Gastroesophageal sphincter (tissue), 4 donors: ENCODE data around the gene PGGT1B. TPM values are rescaled to one million over a fixed set of nuclear protein-coding genes. Genes with fewer than 3 reads are reported as not detected.

ENCODE experiments used
- ATAC-seq: fragments of 150-250 bp; one replicate; pipeline ENCODE4 v1.9.1; 2016; ENCODE audit warnings: mild to moderate bottlenecking, moderate library complexity
- H3K27ac ChIP-seq, 4 donors: fragments of 200-600 bp; sonication (generic) in 3 of 4; 1 replicate in 3 of 4; 2 replicates in 1 of 4; pipeline ENCODE4 v1.5.1; 2016 to 2019
- H3K27me3 ChIP-seq: fragments of 200-600 bp; sonication (generic); one replicate; pipeline ENCODE4 v1.5.1; 2019
- H3K36me3 ChIP-seq, 2 donors: fragments of 200-600 bp; sonication (generic); one replicate each; pipeline ENCODE4 v1.5.1; 2019; ENCODE audit warnings: control low read depth in 1 of 2
- H3K4me1 ChIP-seq, 3 donors: fragments of 200-600 bp; sonication (generic); 1 replicate in 2 of 3; 2 replicates in 1 of 3; pipeline ENCODE4 v1.5.1; 2016 to 2019; ENCODE audit warnings: control low read depth in 2 of 3
- H3K4me3 ChIP-seq, 2 donors: fragments of 200-600 bp; sonication (generic); one replicate each; pipeline ENCODE4 v1.5.1; 2019; ENCODE audit warnings: mild to moderate bottlenecking in 1 of 2, moderate library complexity in 1 of 2
- H3K9me3 ChIP-seq, 3 donors: fragments of 200-600 bp; sonication (generic); one replicate each; pipeline ENCODE4 v1.5.1; 2017 to 2019; ENCODE audit warnings: control low read depth in 2 of 3
- CTCF ChIP-seq, 4 experiments: fragments of 200-600 bp in 2 of 4; fragments of 450-650 bp in 2 of 4; sonication (generic) in 1 of 4; IDR thresholded peaks; one replicate each; pipeline ENCODE4 v1.5.1; 2017 to 2019; ENCODE audit warnings: antibody characterized with exemption in 4 of 4, mild to moderate bottlenecking in 2 of 4, moderate library complexity in 2 of 4
- EP300 ChIP-seq: sonication (generic); formaldehyde crosslinking; IDR thresholded peaks from one replicate; pipeline ENCODE4 v1.6.1; 2017; ENCODE audit warnings: antibody characterized with exemption, mild to moderate bottlenecking
- POLR2A ChIP-seq, 2 donors: fragments of 450-650 bp; IDR thresholded peaks; one replicate each; pipeline ENCODE4 v1.6.1; 2017; ENCODE audit warnings: antibody characterized with exemption in 2 of 2, mild to moderate bottlenecking in 2 of 2, moderate library complexity in 1 of 2
- POLR2AphosphoS5 ChIP-seq: sonication (generic); formaldehyde crosslinking; IDR thresholded peaks from one replicate; pipeline ENCODE4 v1.6.1; 2017; ENCODE audit warnings: antibody characterized with exemption
- WGBS, 2 donors: methylation state at CpG; one replicate each; pipeline ENCODE4 v1.1.5; 2018; ENCODE audit warnings: low coverage in 1 of 2; 5-methylcytosine and 5-hydroxymethylcytosine counted together
- total RNA-seq, 4 donors: library from RNA; depleted of rRNA; stranded (reverse); fragments of >200 nt; gene quantifications; one replicate each; pipeline ENCODE4 v1.1.0, GENCODE V29; 2016

The PGGT1B gene
- total RNA-seq, 4 donors from 2014 or later: 9.9 to 14.9 (median 11.6) TPM

GRCh38 chr5:115196161-115196560 lies 66.5 kb downstream of the PGGT1B start:
- H3K4me1 ChIP-seq: no peaks in the 10 kb centered on the region
- 83 to 93% methylated on average over 3 of the region's 3 CpGs for WGBS, 2 donors
- H3K36me3 ChIP-seq: no peaks in the 10 kb centered on the region
- TF ChIP-seq CTCF (IDR thresholded peaks at IDR 0.05) (no peak), POLR2AphosphoS5 (no peak), POLR2A (IDR thresholded peaks at IDR 0.05) (no peak)
- no peak overlapping the region for H3K27ac ChIP-seq
- H3K27me3 ChIP-seq: no peaks in the 10 kb centered on the region
- no peaks in the 10 kb centered on the region for H3K9me3 ChIP-seq
- ATAC-seq: no peak
- no peak overlapping the region for H3K4me3 ChIP-seq

GRCh38 chr5:115194676-115195075 lies 68.0 kb downstream of the PGGT1B start:
- Histone ChIP-seq H3K9me3 (no peaks in the 10 kb centered on the region), H3K27ac (no peak overlapping the region), H3K27me3 (no peaks in the 10 kb centered on the region), H3K4me1 (no peaks in the 10 kb centered on the region), H3K4me3 (no peak overlapping the region), H3K36me3 (no peaks in the 10 kb centered on the region)
- 75 to 87% methylated on average over 1 to 2 of the region's 2 CpGs for WGBS, 2 donors
- ATAC-seq: no peak
- TF ChIP-seq POLR2A (IDR thresholded peaks at IDR 0.05) (no peak), CTCF (IDR thresholded peaks at IDR 0.05) (no peak), POLR2AphosphoS5 (no peak), EP300 (no peak)

- H3K36me3 ChIP-seq: no peaks in the 10 kb centered on the region
- no peaks in the 10 kb centered on the region for H3K9me3 ChIP-seq
Measured at GRCh38 chr5:115193295-115193694, 69.4 kb downstream of the PGGT1B start.

GRCh38 chr5:115192098-115192497 lies 70.6 kb downstream of the PGGT1B start:
- no peaks in the 10 kb centered on the region for H3K27me3 ChIP-seq
- no peaks in the 10 kb centered on the region for H3K9me3 ChIP-seq
- no peak for ATAC-seq
- no peak for TF ChIP-seq CTCF (IDR thresholded peaks at IDR 0.05)
- TF ChIP-seq POLR2A (IDR thresholded peaks at IDR 0.05): no peak
- TF ChIP-seq POLR2AphosphoS5: no peak
- no peak for TF ChIP-seq EP300
- no peak overlapping the region for H3K4me3 ChIP-seq
- H3K27ac ChIP-seq: no peak overlapping the region
- H3K4me1 ChIP-seq: no peaks in the 10 kb centered on the region
- H3K36me3 ChIP-seq: no peaks in the 10 kb centered on the region
- WGBS, 2 donors: 100% methylated on average over 1 of the region's 1 CpG; no CpG with 5 or more reads in 1 of the 2 donors

More at GRCh38 chr5:115193295-115193694, 69.4 kb downstream of the PGGT1B start:
- Histone ChIP-seq H3K4me3 (no peak overlapping the region), H3K27me3 (no peaks in the 10 kb centered on the region), H3K4me1 (no peaks in the 10 kb centered on the region), H3K27ac (no peak overlapping the region)
- no peak for TF ChIP-seq POLR2AphosphoS5
- TF ChIP-seq POLR2A (IDR thresholded peaks at IDR 0.05): no peak
- TF ChIP-seq EP300: no peak
- TF ChIP-seq CTCF (IDR thresholded peaks at IDR 0.05): no peak
- ATAC-seq: no peak

GRCh38 chr5:115191474-115192031 lies 71.1 kb downstream of the PGGT1B start:
- no peaks in the 10 kb centered on the region for H3K27me3 ChIP-seq
- no peaks in the 10 kb centered on the region for H3K9me3 ChIP-seq
- H3K4me1 ChIP-seq: no peaks in the 10 kb centered on the region
- 40 to 43% methylated on average over 8 of the region's 8 CpGs for WGBS, 2 donors
- H3K27ac ChIP-seq: no peak overlapping the region
- TF ChIP-seq POLR2AphosphoS5 (no peak), POLR2A (IDR thresholded peaks at IDR 0.05) (no peak)
- H3K36me3 ChIP-seq: no peaks in the 10 kb centered on the region
- ATAC-seq: no peak
- no peak overlapping the region for H3K4me3 ChIP-seq
